ENCODE results near the gene MYO15B.

The MYO15B gene

DNA sequence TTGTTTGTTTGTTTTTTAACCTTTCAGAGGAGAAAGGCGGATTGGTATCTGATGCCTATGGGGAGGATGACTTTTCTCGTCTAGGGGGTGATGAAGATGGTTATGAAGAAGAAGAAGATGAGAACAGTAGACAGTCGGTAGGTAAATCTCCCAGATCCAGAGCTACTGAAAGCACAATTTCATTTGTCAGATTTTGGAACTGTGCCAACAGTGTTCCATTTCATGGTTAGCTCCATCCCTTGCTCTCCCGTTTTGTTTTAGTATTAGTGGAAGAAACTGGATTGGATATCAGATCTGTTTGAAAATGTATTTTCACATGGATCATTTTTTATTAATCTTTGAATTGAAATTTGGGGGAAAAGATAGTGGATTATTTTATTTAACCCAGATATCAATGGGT, 80.9 kb downstream of the MYO15B start:
- Histone ChIP-seq H3K9ac (ENCODE audit: low read length) (peak overlapping the region; percentile 95; the same call in 1 of the 2 replicates), H3K4me3 (ENCODE audit: low read depth, low read length, poor library complexity, severe bottlenecking) (peak overlapping the region; percentile 95), H3K36me3 (ENCODE audit: insufficient read depth, low read length) (peaks cover 51% of the 10 kb centered on the region; the same call in 1 of the 2 replicates)

DNA sequence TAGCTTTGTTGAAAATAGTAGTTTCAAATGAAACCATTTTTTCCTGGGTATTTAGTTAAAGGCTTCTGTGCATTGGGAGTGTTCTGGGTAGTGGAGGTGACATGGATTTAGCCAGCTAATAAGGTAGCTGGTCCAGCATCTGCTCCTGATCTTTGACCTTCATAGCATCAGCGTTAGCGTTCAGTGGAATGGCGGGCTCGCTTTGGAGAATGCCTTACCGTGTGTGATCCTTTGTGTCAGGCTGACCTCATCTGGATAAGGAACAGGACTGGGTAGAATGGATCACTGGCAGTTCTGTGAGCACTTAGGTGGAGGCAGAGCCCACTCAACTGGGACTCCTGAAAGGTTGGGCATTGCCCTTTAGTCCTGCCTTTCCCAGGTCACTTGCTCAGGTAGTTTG, 83.3 kb downstream of the MYO15B start:
- Histone ChIP-seq H3K79me2 (ENCODE audit: insufficient read depth, low read length) (peaks cover 39% of the 10 kb centered on the region), H3K27me3 (ENCODE audit: insufficient read depth, low read length) (no peaks in the 10 kb centered on the region), H2AFZ (ENCODE audit: low read length) (no peak overlapping the region), H3K9ac (ENCODE audit: low read length) (no peak overlapping the region), H3K4me2 (ENCODE audit: low read length) (no peak overlapping the region), H3K9me2 (ENCODE audit: low read depth, low read length) (no peaks in the 10 kb centered on the region), H3K4me3 (ENCODE audit: low read depth, low read length, poor library complexity, severe bottlenecking) (no peak overlapping the region), H3K4me1 (ENCODE audit: insufficient read depth, low read length, severe bottlenecking) (peaks cover 19% of the 10 kb centered on the region), H4K20me1 (ENCODE audit: insufficient read depth, low read length) (no peaks in the 10 kb centered on the region), H3K36me3 (ENCODE audit: insufficient read depth, low read length) (peaks cover 56% of the 10 kb centered on the region; the same call in 1 of the 2 replicates), H3K9me3 (ENCODE audit: low read length) (no peaks in the 10 kb centered on the region), H3F3A (ENCODE audit: insufficient read depth, low read length) (no peaks in the 10 kb centered on the region), H3K27ac (ENCODE audit: low read depth, low read length, poor library complexity, severe bottlenecking) (no peak overlapping the region)
- no peak for TF ChIP-seq EZH2 (IDR thresholded peaks at IDR 0.05; ENCODE audit: borderline replicate concordance, low read length)
- TF ChIP-seq, protein P1, sequence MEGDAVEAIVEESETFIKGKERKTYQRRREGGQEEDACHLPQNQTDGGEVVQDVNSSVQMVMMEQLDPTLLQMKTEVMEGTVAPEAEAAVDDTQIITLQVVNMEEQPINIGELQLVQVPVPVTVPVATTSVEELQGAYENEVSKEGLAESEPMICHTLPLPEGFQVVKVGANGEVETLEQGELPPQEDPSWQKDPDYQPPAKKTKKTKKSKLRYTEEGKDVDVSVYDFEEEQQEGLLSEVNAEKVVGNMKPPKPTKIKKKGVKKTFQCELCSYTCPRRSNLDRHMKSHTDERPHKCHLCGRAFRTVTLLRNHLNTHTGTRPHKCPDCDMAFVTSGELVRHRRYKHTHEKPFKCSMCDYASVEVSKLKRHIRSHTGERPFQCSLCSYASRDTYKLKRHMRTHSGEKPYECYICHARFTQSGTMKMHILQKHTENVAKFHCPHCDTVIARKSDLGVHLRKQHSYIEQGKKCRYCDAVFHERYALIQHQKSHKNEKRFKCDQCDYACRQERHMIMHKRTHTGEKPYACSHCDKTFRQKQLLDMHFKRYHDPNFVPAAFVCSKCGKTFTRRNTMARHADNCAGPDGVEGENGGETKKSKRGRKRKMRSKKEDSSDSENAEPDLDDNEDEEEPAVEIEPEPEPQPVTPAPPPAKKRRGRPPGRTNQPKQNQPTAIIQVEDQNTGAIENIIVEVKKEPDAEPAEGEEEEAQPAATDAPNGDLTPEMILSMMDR (IDR thresholded peaks at IDR 0.05; ENCODE audit: low read length) = no peak

More for the DNA sequence above, 80.9 kb downstream of the MYO15B start:
- Histone ChIP-seq H3K27me3 (ENCODE audit: insufficient read depth, low read length) (no peaks in the 10 kb centered on the region), H3K79me2 (ENCODE audit: insufficient read depth, low read length) (peaks cover 39% of the 10 kb centered on the region), H3K4me2 (ENCODE audit: low read length) (peak overlapping the region; percentile 91), H3K9me2 (ENCODE audit: low read depth, low read length) (no peaks in the 10 kb centered on the region), H3K4me1 (ENCODE audit: insufficient read depth, low read length, severe bottlenecking) (peaks cover 43% of the 10 kb centered on the region), H3K27ac (ENCODE audit: low read depth, low read length, poor library complexity, severe bottlenecking) (no peak overlapping the region), H3K9me3 (ENCODE audit: low read length) (no peaks in the 10 kb centered on the region), H4K20me1 (ENCODE audit: insufficient read depth, low read length) (no peaks in the 10 kb centered on the region), H2AFZ (ENCODE audit: low read length) (no peak overlapping the region), H3F3A (ENCODE audit: insufficient read depth, low read length) (peaks cover 10% of the 10 kb centered on the region; the same call in 1 of the 2 replicates)
- TF ChIP-seq, protein P1 (IDR thresholded peaks at IDR 0.05; ENCODE audit: low read length) = no peak
- no peak for TF ChIP-seq EZH2 (IDR thresholded peaks at IDR 0.05; ENCODE audit: borderline replicate concordance, low read length)

DNA sequence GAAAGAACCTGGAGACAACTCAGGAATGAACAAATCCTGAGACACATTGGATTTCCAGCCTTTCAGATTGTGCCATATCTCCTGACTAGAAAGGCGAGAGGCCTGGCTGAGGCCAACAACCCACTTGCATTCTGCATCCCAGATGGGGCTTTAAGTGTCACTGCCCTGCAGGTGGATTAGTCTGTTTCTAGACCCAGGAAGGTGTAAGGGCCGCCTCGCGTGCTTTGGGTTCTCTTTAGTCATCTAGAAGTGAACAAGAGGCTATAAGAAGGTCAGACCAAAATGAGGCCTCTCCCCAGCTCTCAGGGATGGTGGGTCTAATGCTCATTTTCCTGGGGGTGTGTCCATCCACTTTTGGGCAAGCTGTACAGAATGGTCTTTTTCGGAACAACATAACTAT, 84.4 kb downstream of the MYO15B start:
- Histone ChIP-seq H4K20me1 (ENCODE audit: insufficient read depth, low read length) (no peaks in the 10 kb centered on the region), H2AFZ (ENCODE audit: low read length) (no peak overlapping the region), H3K4me1 (ENCODE audit: insufficient read depth, low read length, severe bottlenecking) (peaks cover 13% of the 10 kb centered on the region), H3K9me2 (ENCODE audit: low read depth, low read length) (no peaks in the 10 kb centered on the region), H3K27me3 (ENCODE audit: insufficient read depth, low read length) (no peaks in the 10 kb centered on the region), H3F3A (ENCODE audit: insufficient read depth, low read length) (no peaks in the 10 kb centered on the region), H3K36me3 (ENCODE audit: insufficient read depth, low read length) (peaks cover 64% of the 10 kb centered on the region; the same call in 1 of the 2 replicates), H3K4me3 (ENCODE audit: low read depth, low read length, poor library complexity, severe bottlenecking) (no peak overlapping the region), H3K4me2 (ENCODE audit: low read length) (no peak overlapping the region), H3K27ac (ENCODE audit: low read depth, low read length, poor library complexity, severe bottlenecking) (no peak overlapping the region), H3K9ac (ENCODE audit: low read length) (no peak overlapping the region), H3K79me2 (ENCODE audit: insufficient read depth, low read length) (peaks cover 29% of the 10 kb centered on the region), H3K9me3 (ENCODE audit: low read length) (no peaks in the 10 kb centered on the region)
- no peak for TF ChIP-seq EZH2 (IDR thresholded peaks at IDR 0.05; ENCODE audit: borderline replicate concordance, low read length)
- TF ChIP-seq, protein P1 (IDR thresholded peaks at IDR 0.05; ENCODE audit: low read length) = no peak
